Bronchial epithelial cell (primary cell): ENCODE data around the gene SMAD7. TPM values are rescaled to one million over a fixed set of nuclear protein-coding genes. Genes with fewer than 3 reads are reported as not detected.

ENCODE experiments used
- DNase-seq: peaks from one replicate; pipeline ENCODE4 v3.0.0-alpha.2; 2010; ENCODE audit warnings: low read depth
- FAIRE-seq: peaks from 2 replicates; lab custom pipeline; 2011; peaks lifted over from hg19 to GRCh38; lab: Jason Lieb, UNC
- H3K27me3 ChIP-seq: 2 replicates; pipeline ENCODE4 v1.5.1; 2011; ENCODE audit warnings: low read length; ENCODE audit not compliant: control insufficient read depth, insufficient read depth
- H3K36me3 ChIP-seq: 2 replicates; pipeline ENCODE4 v1.5.1; 2011; ENCODE audit warnings: low read length; ENCODE audit not compliant: control insufficient read depth, insufficient read depth
- H3K4me3 ChIP-seq: 2 replicates; pipeline ENCODE4 v1.5.1; 2011; ENCODE audit warnings: mild to moderate bottlenecking, low read depth, low read length, control low read depth
- CTCF ChIP-seq: IDR thresholded peaks from 2 replicates; pipeline ENCODE4 v1.5.1; 2011; ENCODE audit warnings: mild to moderate bottlenecking, moderate library complexity, low read length, control low read depth, inconsistent platforms; ENCODE audit not compliant: insufficient read depth, severe bottlenecking
- total RNA-seq: library from RNA; depleted of rRNA; stranded (reverse); fragments of >200 nt; gene quantifications from 2 replicates; pipeline ENCODE4 v1.2.1, GENCODE V29; 2014

SMAD7 gene
- total RNA-seq, result 11.5 and 19.2 TPM in 2 replicates

- peaks cover 1% of the 10 kb centered on the region for H3K36me3 ChIP-seq
- no peak for FAIRE-seq
- H3K4me3 ChIP-seq, result peak within 1 kb of the TSS; percentile 80
- DNase-seq, result no peak
- no peak for TF ChIP-seq CTCF
- no peaks in the 10 kb centered on the region for H3K27me3 ChIP-seq
Observed at GRCh38 chr18:48950536-48951447, at the start of gene SMAD7. Gene SMAD7 (minus strand): TSS chr18:48950965. CDS start chr18:48950424, 541 bp downstream.

GRCh38 chr18:48999569-48999968 is 48.8 kb upstream of the SMAD7 start:
- no peak for TF ChIP-seq CTCF
- Histone ChIP-seq H3K27me3 (no peaks in the 10 kb centered on the region), H3K4me3 (no peak overlapping the region), H3K36me3 (no peaks in the 10 kb centered on the region)
- no peak for FAIRE-seq
- DNase-seq, result no peak

DNA sequence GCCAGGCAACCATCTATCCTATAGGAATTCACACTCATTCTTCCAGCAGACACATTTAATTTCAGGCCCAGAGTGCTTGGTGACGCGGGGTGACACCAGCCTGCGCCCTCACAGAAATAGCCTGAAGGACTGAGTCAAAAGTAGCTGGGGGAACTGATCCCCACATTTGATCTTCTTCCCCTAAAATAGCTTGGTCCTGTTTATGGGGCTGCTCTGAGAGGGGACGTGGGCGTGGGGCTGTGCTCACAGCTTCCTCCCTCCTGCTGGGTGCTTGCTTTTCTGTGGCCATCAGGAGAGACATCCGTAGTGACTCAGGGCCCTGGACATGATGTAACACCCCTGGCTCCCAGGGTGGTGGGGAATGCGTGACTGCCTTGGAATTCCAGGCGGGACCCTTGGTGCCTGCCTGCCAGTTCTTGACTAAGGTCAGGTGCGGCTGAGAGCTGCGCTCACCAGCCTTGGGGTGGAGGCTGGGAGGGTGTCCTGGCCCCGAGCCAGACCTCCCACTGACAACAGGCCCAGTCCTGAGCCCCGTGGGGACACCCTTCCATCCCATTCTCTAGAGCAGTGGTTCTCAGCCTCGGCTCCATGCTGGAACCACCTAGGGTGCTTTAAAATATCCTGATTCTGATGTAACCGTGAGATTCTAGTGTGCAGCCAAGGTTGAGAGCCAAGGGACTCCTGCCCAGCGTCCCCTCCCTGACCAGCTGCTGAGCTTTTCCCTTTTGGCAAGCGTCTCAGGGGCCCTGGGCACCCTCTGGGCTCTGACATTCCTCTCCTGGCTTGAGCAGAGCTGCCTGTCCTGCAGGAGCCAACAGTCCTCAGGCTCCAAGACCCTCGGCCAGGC is 47.4 kb upstream of the SMAD7 start:
- peak; percentile 91 for FAIRE-seq
- peak; percentile 97 for DNase-seq
- Histone ChIP-seq H3K4me3 (no peak overlapping the region), H3K27me3 (no peaks in the 10 kb centered on the region), H3K36me3 (no peaks in the 10 kb centered on the region)
- TF ChIP-seq CTCF, result no peak

- H3K4me3 ChIP-seq, result no peak overlapping the region
- H3K27me3 ChIP-seq, result no peaks in the 10 kb centered on the region
- no peak for DNase-seq
- TF ChIP-seq CTCF, result no peak
- H3K36me3 ChIP-seq, result no peaks in the 10 kb centered on the region
- FAIRE-seq, result no peak
Observed at GRCh38 chr18:48997681-48997984, 46.9 kb upstream of the SMAD7 start.

- no peak for TF ChIP-seq CTCF
- DNase-seq (peak; percentile 82), FAIRE-seq (no peak)
- no peaks in the 10 kb centered on the region for H3K27me3 ChIP-seq
- H3K4me3 ChIP-seq, result no peak overlapping the region
- H3K36me3 ChIP-seq, result no peaks in the 10 kb centered on the region
Observed at GRCh38 chr18:48996901-48997463, 46.2 kb upstream of the SMAD7 start.
